Measurements from ENCODE around the gene ATP4B.

GRCh38 chr13:113639616-113640262, 18.3 kb downstream of the ATP4B start:
- no peak for TF ChIP-seq CTCF (conservative IDR thresholded peaks at IDR 0.05 in 1 of 2, IDR thresholded peaks at IDR 0.05 in 1 of 2; ENCODE audit: low read depth in 1 of 2, low read length in 2 of 2)
- no peak for TF ChIP-seq EZH2 (IDR thresholded peaks at IDR 0.05; ENCODE audit: low read length, missing control alignments)
